ENCODE results near the gene TSPAN3.

TSPAN3 gene

DNA sequence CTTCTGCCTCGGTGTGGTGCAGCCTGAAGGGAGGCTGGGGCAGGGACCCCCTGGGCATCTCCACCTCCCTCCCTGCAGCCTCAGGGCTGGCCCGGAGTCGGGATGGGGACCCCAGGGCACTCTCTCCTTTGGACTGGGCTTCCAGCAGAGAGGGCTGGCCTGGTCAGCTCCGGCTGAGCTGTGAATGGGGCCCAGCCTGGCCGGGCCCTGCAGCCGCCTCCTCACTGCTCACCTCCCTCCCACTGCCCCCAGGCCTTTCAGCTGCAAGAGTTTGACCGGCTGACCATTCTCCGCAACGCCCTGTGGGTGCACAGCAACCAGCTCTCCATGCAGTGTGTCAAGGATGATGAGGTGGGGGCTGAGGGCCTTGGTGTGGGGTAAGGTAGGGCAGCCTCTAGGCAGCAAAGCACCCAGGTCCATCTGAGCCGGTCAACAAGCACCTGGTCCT lies 40.0 kb downstream of the TSPAN3 start:
- no peaks in the 10 kb centered on the region for H3K79me2 ChIP-seq (ENCODE audit: control insufficient read depth, insufficient read depth, low read length)
- H2BK5ac ChIP-seq (ENCODE audit: low read length): no peak overlapping the region
- no peak overlapping the region for H2AK5ac ChIP-seq (ENCODE audit: low read length)
- no peaks in the 10 kb centered on the region for H3K79me1 ChIP-seq (ENCODE audit: low read length)
- no peak overlapping the region for H3K18ac ChIP-seq (ENCODE audit: low read length)
- no peaks in the 10 kb centered on the region for H3K4me1 ChIP-seq (ENCODE audit: control insufficient read depth, low read depth, low read length)
- H3K27me3 ChIP-seq (ENCODE audit: insufficient read depth, low read length, poor library complexity): no peaks in the 10 kb centered on the region
- H3K36me3 ChIP-seq (ENCODE audit: control insufficient read depth, insufficient read depth, low read length): no peaks in the 10 kb centered on the region
- no peak overlapping the region for H3K56ac ChIP-seq (ENCODE audit: low read length)
- H3K27ac ChIP-seq (ENCODE audit: low read depth, low read length): no peak overlapping the region
- no peak overlapping the region for H3K4me2 ChIP-seq (ENCODE audit: low read length)
- H4K8ac ChIP-seq (ENCODE audit: low read depth, low read length): no peak overlapping the region
- no peak overlapping the region for H3K9ac ChIP-seq (ENCODE audit: low read length)
- H2BK15ac ChIP-seq (replicated peaks; ENCODE audit: low read depth): no peak overlapping the region
- H3K23ac ChIP-seq (ENCODE audit: low read length): no peak overlapping the region
- no CpG with 5 or more reads among the region's 10 CpGs for WGBS (ENCODE audit: extremely low coverage, insufficient coverage, low lambda C conversion rate)
- H2BK120ac ChIP-seq (ENCODE audit: low read depth, low read length): no peak overlapping the region
- H4K5ac ChIP-seq (ENCODE audit: low read length): no peak overlapping the region
- H3K4me3 ChIP-seq (ENCODE audit: low read length): no peak overlapping the region
- no peak overlapping the region for H3K4ac ChIP-seq (ENCODE audit: low read depth, low read length)
- no peak for DNase-seq

DNA sequence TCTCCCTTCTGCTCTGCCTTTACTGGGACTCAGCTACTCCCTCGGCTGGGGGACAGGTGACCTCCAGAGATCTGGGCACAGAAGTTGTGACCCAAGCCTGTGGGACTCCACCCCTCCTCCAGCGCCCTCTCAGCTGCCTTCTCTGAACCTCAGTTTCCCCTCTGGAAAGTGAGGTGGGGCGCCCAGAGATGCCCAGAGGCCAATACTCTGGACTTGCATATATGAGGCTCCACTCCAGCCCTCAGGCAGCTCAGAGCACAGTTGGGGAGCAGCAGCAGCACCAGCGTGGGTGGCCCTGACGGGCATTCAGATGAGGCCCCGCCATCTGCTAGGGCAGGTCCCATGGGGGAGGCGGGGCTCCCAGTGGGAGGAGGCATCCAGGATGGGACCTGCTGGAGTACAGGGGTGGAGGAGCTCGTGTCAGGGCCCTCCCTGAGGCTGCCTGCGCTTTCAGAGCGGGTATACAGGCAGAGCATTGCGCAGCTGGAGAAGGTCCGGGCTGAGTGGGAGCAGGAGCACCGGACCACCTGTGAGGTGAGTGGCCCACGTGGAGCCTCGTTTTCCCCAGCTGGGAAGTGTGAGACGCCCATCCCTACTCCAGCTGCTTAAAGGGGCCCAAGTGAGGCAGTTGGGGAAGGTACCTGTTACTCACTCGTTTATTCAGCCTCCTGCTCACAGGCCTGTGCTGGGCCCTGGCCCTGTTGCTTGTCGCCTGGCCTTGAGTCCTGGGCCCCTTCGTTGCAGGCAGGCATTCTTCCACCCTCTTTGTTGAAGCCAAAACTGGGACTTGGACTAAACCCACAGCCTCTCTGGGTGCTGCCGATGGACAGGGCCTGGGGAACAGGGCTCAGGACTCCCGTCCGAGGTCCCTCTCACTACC lies 40.6 kb downstream of the TSPAN3 start:
- no peak overlapping the region for H3K27ac ChIP-seq (ENCODE audit: low read depth, low read length)
- H3K56ac ChIP-seq (ENCODE audit: low read length): no peak overlapping the region

DNA sequence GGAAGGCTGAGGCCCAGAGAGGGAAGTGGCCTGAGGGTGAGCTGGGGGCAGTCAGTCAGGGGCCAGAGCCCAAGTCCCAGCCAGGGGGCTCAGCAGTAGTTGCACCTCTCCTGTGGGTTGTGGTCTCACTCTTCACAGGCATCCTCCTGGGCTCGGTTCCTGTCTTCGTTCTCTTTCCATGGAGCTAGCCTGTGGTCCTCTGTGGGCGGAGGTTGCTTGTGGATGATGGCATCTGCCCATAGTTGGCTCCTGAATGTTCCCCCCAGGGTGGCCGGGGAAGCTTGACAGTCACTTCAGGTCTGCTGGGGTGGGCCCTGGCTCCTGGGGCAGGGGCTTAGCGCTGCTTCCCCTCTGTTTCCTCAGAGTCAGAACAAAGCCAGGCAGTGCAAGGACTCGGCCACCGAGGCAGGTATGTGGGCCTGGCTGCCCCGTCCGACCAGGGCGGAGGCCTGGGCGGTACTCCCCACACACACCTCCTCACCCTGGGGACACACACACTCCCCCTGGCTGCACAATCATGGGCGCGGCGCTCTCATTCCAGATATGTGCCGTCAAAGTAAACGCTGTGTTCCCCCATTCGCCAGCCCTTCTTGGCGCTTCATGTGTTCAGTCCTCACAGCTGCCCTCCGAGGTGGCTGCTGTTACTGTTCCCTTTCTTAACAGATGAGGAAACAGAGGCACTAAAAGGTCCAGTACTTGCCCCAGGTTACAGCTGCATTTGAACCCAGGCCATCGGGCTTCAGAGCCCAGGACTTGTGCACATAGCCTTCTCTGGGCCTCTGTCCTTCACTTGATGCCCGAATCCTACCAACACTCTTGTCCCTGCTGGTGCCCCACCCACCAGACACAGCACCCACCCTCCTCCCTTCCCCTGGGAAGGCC lies 41.5 kb downstream of the TSPAN3 start:
- Histone ChIP-seq H4K8ac (ENCODE audit: low read depth, low read length) (no peak overlapping the region), H2BK5ac (ENCODE audit: low read length) (no peak overlapping the region), H3K27me3 (ENCODE audit: insufficient read depth, low read length, poor library complexity) (no peaks in the 10 kb centered on the region), H3K4ac (ENCODE audit: low read depth, low read length) (no peak overlapping the region), H3K27ac (ENCODE audit: low read depth, low read length) (no peak overlapping the region), H2BK120ac (ENCODE audit: low read depth, low read length) (no peak overlapping the region), H4K5ac (ENCODE audit: low read length) (no peak overlapping the region), H3K79me1 (ENCODE audit: low read length) (no peaks in the 10 kb centered on the region), H2AK5ac (ENCODE audit: low read length) (no peak overlapping the region), H3K4me2 (ENCODE audit: low read length) (no peak overlapping the region), H3K36me3 (ENCODE audit: control insufficient read depth, insufficient read depth, low read length) (no peaks in the 10 kb centered on the region), H3K9ac (ENCODE audit: low read length) (no peak overlapping the region), H3K4me3 (ENCODE audit: low read length) (no peak overlapping the region), H3K18ac (ENCODE audit: low read length) (no peak overlapping the region), H3K23ac (ENCODE audit: low read length) (no peak overlapping the region), H2BK15ac (replicated peaks; ENCODE audit: low read depth) (no peak overlapping the region), H3K4me1 (ENCODE audit: control insufficient read depth, low read depth, low read length) (no peaks in the 10 kb centered on the region), H3K56ac (ENCODE audit: low read length) (no peak overlapping the region), H3K79me2 (ENCODE audit: control insufficient read depth, insufficient read depth, low read length) (no peaks in the 10 kb centered on the region)
- WGBS (ENCODE audit: extremely low coverage, insufficient coverage, low lambda C conversion rate): no CpG with 5 or more reads among the region's 21 CpGs
- DNase-seq: no peak

More for the DNA sequence above, 40.6 kb downstream of the TSPAN3 start:
- Histone ChIP-seq H2BK15ac (replicated peaks; ENCODE audit: low read depth) (no peak overlapping the region), H3K4me2 (ENCODE audit: low read length) (no peak overlapping the region), H3K79me2 (ENCODE audit: control insufficient read depth, insufficient read depth, low read length) (no peaks in the 10 kb centered on the region), H3K36me3 (ENCODE audit: control insufficient read depth, insufficient read depth, low read length) (no peaks in the 10 kb centered on the region), H2BK5ac (ENCODE audit: low read length) (no peak overlapping the region), H3K9ac (ENCODE audit: low read length) (no peak overlapping the region), H3K4ac (ENCODE audit: low read depth, low read length) (no peak overlapping the region), H4K8ac (ENCODE audit: low read depth, low read length) (no peak overlapping the region), H2AK5ac (ENCODE audit: low read length) (no peak overlapping the region), H3K4me1 (ENCODE audit: control insufficient read depth, low read depth, low read length) (no peaks in the 10 kb centered on the region), H3K79me1 (ENCODE audit: low read length) (no peaks in the 10 kb centered on the region), H3K18ac (ENCODE audit: low read length) (no peak overlapping the region), H4K5ac (ENCODE audit: low read length) (no peak overlapping the region), H3K27me3 (ENCODE audit: insufficient read depth, low read length, poor library complexity) (no peaks in the 10 kb centered on the region), H3K4me3 (ENCODE audit: low read length) (no peak overlapping the region), H2BK120ac (ENCODE audit: low read depth, low read length) (no peak overlapping the region), H3K23ac (ENCODE audit: low read length) (no peak overlapping the region)
- WGBS (ENCODE audit: extremely low coverage, insufficient coverage, low lambda C conversion rate): no CpG with 5 or more reads among the region's 22 CpGs
- no peak for DNase-seq

DNA sequence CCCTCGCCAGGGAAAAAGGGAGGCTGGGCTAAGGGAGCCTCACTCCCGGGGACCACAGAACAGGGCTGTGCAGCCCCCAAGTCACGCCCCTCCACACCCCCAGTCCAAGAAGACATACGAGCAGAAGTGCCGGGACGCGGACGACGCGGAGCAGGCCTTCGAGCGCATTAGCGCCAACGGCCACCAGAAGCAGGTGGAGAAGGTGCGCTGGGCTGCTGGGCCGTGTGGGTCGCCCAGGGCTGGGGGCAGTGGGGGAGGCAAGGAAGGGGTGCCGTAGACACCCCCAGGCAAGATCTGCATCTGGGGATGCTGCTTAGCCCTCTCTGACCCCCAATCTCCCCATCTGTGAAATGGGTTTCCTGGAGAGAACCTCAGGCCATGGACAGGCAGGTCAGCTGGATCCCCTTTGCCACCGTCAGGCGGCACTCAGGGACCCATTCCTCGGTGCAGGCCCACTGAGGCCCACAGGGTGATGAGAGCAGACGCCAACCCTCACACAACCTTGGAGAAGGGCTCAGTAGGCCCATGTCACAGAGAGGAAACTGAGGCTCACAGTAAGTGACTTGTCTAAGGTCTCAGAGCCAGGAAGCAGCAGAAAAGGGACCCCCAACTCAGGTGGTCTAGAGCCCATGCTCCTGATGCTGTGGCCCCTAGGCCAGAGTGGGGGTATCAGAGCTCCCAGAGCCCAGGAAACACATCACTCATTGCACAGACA lies 42.3 kb downstream of the TSPAN3 start:
- H3K27me3 ChIP-seq (ENCODE audit: insufficient read depth, low read length, poor library complexity): no peaks in the 10 kb centered on the region
- H2BK5ac ChIP-seq (ENCODE audit: low read length): no peak overlapping the region
- no peak overlapping the region for H2BK15ac ChIP-seq (replicated peaks; ENCODE audit: low read depth)
- no peaks in the 10 kb centered on the region for H3K79me1 ChIP-seq (ENCODE audit: low read length)
- no CpG with 5 or more reads among the region's 22 CpGs for whole genome bisulfite sequencing (ENCODE audit: extremely low coverage, insufficient coverage, low lambda C conversion rate)
- H4K8ac ChIP-seq (ENCODE audit: low read depth, low read length): no peak overlapping the region
- H3K4me2 ChIP-seq (ENCODE audit: low read length): peak overlapping the region; percentile 37
- DNase-seq: no peak
- no peak overlapping the region for H2AK5ac ChIP-seq (ENCODE audit: low read length)
- H3K9ac ChIP-seq (ENCODE audit: low read length): peak overlapping the region; percentile 46
- no peaks in the 10 kb centered on the region for H3K36me3 ChIP-seq (ENCODE audit: control insufficient read depth, insufficient read depth, low read length)
- peak overlapping the region; percentile 68 for H3K56ac ChIP-seq (ENCODE audit: low read length)
- no peak overlapping the region for H3K23ac ChIP-seq (ENCODE audit: low read length)
- no peaks in the 10 kb centered on the region for H3K79me2 ChIP-seq (ENCODE audit: control insufficient read depth, insufficient read depth, low read length)
- H3K4ac ChIP-seq (ENCODE audit: low read depth, low read length): no peak overlapping the region
- no peak overlapping the region for H3K18ac ChIP-seq (ENCODE audit: low read length)
- no peak overlapping the region for H2BK120ac ChIP-seq (ENCODE audit: low read depth, low read length)
- H3K4me3 ChIP-seq (ENCODE audit: low read length): no peak overlapping the region
- no peaks in the 10 kb centered on the region for H3K4me1 ChIP-seq (ENCODE audit: control insufficient read depth, low read depth, low read length)
- no peak overlapping the region for H3K27ac ChIP-seq (ENCODE audit: low read depth, low read length)
- no peak overlapping the region for H4K5ac ChIP-seq (ENCODE audit: low read length)

DNA sequence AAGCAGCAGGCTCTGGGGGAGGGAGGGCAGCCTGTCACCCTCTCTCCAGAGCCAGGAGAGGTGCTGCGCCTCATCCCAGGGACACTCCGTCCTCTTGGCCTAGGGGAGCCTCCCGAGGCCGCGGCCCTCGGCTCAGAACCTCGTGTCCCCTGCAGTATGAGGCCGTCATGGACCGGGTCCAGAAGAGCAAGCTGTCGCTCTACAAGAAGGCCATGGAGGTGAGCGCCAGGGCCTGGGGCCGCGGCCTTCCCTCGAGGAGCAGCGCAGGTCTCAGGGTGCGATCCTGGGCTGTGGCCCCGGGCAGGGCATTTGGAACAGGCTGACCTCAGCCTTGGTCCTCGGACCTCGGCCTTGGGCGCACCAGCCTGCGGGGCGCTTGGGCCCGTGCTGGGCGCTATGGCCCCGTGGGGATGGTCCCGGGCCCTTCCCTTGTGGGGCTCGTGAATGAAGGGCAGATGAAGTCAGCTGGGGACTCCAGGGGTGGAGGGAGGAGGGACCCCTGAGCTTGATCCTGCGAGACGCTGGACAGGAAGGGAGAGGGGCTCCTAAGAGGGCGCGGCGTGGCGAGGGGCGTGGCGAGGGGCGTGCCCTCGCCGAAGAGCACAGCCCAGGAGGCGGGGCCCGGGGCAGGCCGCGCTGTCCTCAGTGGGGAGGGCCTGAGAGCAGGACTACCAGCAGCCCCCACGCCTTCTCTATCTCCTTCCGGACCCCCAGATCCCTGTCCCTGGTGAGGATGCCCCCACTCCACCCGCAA lies 43.0 kb downstream of the TSPAN3 start:
- peak; percentile 43 for DNase-seq
- H2BK15ac ChIP-seq (replicated peaks; ENCODE audit: low read depth): no peak overlapping the region
- H3K23ac ChIP-seq (ENCODE audit: low read length): no peak overlapping the region
- H2BK5ac ChIP-seq (ENCODE audit: low read length): no peak overlapping the region
- H3K4me3 ChIP-seq (ENCODE audit: low read length): no peak overlapping the region
- no peak overlapping the region for H2BK120ac ChIP-seq (ENCODE audit: low read depth, low read length)
- H4K5ac ChIP-seq (ENCODE audit: low read length): no peak overlapping the region
- H3K4me2 ChIP-seq (ENCODE audit: low read length): peak overlapping the region; percentile 38
- peak overlapping the region; percentile 58 for H3K9ac ChIP-seq (ENCODE audit: low read length)
- no CpG with 5 or more reads among the region's 45 CpGs for WGBS (ENCODE audit: extremely low coverage, insufficient coverage, low lambda C conversion rate)
- H4K8ac ChIP-seq (ENCODE audit: low read depth, low read length): no peak overlapping the region
- H3K79me1 ChIP-seq (ENCODE audit: low read length): no peaks in the 10 kb centered on the region
- no peaks in the 10 kb centered on the region for H3K4me1 ChIP-seq (ENCODE audit: control insufficient read depth, low read depth, low read length)
- no peak overlapping the region for H3K27ac ChIP-seq (ENCODE audit: low read depth, low read length)
- no peaks in the 10 kb centered on the region for H3K27me3 ChIP-seq (ENCODE audit: insufficient read depth, low read length, poor library complexity)
- no peak overlapping the region for H3K18ac ChIP-seq (ENCODE audit: low read length)
- H3K56ac ChIP-seq (ENCODE audit: low read length): peak overlapping the region; percentile 72
- H3K4ac ChIP-seq (ENCODE audit: low read depth, low read length): no peak overlapping the region
- no peaks in the 10 kb centered on the region for H3K79me2 ChIP-seq (ENCODE audit: control insufficient read depth, insufficient read depth, low read length)
- no peak overlapping the region for H2AK5ac ChIP-seq (ENCODE audit: low read length)
- no peaks in the 10 kb centered on the region for H3K36me3 ChIP-seq (ENCODE audit: control insufficient read depth, insufficient read depth, low read length)

Measured in mesendoderm (in vitro differentiated cells).